Stimulated activated CD8-positive, alpha-beta memory T cell treated with anti-CD3 and anti-CD28 coated beads, Interleukin-15, amount 100 ng/mL, for 4 hours (primary cell): ENCODE measurements around the gene CDON.
"Not testable (repeated sequence)": the region's sequence is repeated elsewhere in the genome, so short reads cannot be mapped to it uniquely, and the experiment has no call there.

Experiments
- DNase-seq, 2 donors: peaks; one replicate each; pipeline ENCODE4 v3.0.0-alpha.2; 2020; ENCODE audit warnings: low read depth in 2 of 2

CDON gene

DNA sequence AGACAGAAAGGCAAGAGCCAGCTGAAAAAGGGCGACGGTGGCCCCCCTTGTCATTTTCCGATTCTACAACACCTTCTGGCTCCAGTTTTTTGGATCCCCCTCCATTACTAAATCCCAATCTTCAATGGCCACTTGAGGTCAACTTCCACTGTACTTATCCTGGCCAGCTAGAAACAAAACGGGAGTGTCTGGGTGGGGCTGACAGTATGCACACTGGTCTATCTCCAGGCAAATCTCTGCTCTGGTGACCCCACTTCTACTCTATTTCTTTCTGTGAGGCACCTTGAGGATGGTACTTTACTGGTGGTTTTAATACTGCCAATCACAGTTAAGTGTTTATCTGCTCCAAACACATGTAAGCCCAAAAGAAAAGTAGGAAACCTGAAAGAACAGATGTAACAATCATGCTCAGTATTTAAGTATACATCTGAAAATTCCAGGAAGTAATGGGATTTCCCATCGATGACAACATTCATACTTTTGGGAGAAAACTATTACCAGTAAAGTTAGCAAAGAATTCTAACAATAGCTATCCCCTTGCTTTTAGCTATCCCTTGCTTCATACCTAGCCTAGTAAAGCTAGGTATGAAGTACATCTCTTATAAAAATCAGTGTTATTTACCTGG is 16.0 kb downstream of the CDON start:
- no peak for DNase-seq

DNA sequence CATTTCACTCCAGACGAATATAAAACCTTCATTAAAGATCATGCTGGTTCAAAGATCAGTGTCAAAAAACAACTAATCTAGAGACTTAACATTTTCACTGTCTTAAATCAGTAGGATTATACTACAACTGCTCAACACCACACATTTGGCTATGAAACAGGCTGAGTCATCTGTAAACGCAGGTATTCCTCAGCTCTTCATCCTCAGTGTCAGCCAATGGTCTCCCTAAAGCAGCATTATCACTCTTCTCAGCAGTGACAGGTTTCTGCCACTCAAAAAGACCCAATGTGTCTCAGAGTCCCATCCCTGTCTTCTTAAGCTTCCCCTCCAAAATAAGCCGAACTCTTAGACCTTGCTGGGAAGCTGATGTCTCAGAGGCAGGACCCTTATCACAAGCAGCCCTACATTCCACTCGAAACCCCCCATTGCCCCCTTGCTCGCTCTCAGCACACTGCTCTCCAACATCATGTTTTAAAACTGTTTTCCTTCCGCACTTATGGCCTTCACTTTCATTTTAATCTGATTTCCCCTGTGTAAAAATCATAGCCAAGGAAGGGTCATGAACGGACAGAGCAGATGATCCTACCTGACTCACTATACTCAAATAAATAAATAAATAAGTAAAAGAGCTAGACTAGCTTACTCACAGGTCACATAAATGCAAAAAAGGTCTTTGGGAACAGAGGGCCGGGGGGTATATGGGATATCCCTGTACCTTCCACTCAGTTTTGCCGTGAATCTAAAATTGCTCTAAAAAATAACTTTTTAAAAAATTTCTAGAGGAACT is 23.0 kb downstream of the CDON start:
- DNase-seq = no peak

DNA sequence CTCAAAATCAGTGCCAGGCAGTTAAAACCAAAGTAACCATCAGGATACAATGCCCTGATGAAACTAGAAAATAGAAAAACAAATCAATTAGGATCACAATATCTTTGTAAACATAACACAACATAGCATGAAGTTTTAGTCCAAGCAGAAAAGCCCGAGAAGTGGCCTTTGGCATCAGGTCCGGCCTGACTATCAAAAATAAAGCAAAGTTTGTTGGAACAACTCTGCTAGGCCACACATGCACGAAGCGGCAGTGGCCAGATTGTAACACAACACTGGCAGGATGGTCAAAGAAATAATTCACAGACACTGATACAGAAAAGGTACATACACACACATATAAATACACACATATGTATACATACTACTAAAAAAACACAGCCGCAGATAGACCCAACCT is 26.9 kb downstream of the CDON start:
- no peak for DNase-seq

DNA sequence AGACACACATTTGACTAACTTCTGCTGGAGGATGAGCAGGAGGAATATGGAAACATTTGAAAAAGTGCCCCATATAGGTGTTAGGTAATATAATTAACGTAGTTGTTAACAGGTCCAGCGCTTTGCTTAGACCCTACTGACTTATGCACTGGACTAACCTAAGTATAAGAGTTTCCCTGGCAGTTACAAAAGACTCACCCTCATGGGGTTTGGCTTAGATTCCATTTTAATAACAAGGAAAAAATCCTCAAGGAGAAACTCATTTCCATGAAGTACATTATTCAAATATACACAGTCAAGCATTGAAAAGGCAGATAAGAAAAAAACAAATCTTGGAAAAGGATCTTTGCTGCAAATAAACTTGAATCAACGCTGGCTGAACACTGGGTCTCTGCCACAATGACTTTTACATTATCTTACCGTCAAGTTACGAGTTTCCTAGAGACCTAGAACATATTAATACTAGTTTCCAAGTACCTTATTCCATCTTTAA is 27.7 kb downstream of the CDON start:
- no peak for DNase-seq

DNA sequence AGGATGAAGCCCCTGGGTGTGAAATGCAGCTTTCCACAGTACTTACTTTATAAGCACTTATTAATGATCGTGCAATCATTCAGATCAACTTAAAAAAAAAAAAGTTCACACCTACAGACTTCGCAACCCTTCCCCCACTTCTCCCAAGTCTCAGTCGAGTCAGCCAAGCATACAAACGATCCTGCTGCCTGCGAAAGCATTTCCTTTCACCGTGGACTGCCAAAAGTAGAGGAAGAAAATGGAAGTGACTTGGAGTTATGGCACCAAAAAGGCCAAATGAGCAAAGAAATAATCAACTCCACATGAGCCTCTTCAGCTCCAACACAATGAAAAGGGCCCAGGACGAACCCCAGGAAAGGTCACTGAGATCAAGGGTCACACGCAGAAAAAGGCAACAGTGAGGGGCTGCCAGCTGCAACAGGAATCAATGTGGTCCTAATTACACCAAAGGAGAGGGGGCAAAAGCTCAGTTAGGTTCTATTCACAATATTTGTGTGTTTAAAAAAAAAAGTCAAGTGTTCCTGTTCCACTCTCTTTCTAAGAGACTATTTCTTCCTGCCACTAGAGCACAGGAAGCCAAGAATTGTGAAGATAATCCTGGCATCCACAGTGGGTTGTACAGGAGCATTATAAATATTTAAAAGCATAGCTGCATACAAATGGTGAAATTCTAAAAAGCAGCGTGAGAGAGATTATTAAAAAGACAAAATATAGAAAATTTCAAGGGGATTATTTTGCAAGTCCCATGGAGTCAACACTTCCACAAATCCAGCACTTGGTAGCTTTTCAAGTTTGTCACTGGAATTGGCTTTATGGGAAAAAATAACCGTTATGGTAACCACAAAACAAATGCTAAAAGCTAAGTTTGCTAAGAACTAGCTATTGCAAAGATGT is 28.4 kb downstream of the CDON start:
- no peak for DNase-seq

DNA sequence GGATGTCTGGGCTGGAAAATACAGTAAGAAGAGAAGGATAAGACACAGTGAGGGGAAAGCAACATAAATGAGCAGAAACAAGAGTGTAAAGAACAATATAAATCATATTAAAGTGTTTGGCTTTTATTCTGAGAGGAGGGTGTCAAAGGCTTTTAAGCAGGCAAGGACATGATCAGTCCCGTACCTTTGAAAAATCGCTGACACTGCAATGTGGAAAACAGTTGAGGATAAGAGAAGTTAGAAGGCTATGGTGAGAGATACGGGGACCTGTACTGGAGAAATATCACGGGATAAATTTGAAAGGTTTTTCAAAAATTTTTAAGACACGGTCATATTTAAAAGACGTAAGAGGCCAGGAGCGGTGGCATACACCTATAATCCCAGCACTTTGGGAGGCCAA is 30.3 kb downstream of the CDON start:
- no peak for DNase-seq

DNA sequence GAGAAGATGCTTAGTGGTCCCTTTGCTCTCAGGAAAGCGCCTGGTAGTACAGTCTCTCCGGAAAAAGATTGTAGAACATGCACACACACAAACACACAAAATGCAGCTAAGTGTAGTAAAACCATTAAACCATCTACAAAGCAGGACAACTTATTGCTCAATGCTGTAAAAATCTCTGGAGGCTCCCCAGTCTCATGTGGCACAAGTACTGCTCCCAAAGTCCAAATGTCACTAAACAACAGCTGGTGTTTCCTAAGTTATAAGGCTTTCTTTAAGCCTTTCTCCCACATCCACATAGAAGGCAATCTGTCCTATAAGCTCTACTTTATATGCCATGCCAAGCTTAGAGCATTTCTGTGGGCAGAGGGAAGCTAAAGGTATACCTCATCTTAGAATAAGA is 32.9 kb downstream of the CDON start:
- no peak for DNase-seq

DNA sequence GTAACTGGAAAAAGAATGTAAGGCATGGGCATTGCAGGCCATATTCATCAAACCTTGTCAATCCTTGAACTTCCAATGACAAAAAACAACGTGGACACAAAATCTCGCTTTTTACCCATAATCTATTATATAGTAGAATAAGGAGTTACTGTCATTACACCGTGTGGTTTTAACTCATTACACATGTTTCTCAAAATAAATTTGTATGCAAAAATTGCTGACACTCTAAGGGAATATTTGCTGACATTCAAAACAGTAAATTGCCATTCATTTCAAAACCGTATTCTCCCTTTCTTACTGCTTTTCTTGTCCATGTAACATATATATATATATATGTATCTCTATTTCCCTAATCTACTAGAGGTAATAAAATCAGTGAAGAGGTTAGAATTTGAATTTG is 33.4 kb downstream of the CDON start:
- DNase-seq = no peak

DNA sequence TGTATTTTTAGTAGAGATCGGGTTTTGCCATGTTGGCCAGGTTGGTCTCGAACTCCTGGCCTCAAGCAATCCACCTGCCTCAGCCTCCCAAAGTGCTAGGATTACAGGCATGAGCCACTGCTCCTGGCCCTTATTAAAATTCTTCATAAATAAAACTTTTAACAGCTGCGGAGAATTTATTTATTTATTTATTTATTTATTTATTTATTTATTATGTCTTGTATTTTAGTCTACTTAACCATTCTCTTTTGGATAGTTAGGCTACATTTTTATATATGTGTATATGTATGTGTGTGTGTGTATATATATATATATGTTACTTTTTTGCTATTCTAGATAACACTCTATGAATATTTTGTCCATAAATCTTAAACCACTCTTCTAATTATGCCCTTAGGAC is 34.1 kb downstream of the CDON start:
- not testable (repeated sequence) for DNase-seq

DNA sequence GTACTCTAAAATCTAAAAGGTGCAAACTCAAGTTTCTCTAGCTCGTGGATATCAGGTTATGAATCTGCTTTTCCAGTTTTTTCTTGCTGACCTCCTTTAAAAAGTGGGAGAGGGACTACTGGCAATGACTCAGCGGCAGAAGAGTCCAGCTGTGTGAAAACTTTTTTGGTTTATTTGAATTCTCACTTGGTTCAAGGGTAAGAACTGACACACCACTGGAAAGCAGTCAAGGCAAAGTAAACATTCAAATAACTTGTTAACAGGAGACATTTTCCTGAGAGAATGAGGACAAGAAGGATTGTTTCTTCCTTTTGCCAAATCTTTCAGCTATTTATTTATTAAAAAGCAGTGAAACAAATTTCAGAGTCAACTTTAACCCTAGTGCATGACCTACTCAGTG is 36.1 kb downstream of the CDON start:
- no peak for DNase-seq

DNA sequence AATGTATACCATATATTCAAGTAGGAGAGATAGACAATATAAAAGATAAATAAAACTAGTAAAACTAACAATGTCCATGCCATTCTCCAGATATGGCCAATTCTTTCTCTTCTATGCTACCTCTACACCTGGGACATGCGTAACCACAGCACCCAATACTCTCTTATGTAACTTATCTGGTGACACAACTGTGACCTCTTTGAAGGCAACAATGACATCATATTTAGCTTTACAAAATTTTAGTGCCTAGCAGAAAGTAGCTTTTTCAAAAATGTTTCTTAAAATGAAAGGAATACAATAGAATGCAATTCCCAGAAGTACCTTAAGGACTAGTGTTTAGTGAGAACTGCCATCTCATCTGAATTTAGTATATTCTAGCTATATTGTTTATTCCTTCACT is 36.8 kb downstream of the CDON start:
- no peak for DNase-seq

DNA sequence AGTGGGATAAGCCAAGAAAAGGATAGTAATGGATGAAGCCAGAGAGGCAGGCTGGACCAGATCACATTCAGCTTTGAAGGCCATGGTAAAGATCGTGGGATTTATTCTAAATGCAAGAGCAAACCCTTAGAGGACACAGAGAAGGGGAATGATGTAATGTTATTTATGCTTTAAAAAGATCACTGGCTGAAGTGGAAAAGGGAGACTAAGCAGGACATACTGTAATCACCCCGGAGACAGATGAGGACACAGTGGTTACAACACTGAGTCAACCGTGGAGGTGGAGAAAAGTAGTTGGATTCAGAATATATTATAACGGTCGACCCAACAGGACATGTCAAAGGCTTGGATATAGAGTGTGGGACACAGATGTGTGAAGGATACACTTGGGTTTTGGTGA is 38.5 kb downstream of the CDON start:
- no peak for DNase-seq

DNA sequence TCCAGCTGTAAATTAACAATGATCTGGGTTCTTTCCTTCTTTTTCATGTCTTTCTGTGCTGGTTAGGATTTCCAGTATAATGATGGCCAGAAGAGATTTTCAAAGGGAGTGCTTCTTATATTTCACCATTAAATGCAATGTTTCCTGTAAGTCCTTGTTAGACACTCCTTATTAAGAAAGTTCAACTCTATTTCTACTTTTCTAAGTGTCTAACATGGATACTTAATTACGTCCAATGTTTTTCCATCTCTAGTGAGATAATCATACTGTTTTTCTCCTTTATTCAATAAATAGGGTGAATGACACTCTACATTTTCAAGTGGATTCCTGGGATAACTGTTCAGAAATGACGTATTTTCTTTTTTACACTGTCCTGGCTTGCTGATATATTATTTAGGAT is 49.8 kb downstream of the CDON start:
- no peak for DNase-seq

DNA sequence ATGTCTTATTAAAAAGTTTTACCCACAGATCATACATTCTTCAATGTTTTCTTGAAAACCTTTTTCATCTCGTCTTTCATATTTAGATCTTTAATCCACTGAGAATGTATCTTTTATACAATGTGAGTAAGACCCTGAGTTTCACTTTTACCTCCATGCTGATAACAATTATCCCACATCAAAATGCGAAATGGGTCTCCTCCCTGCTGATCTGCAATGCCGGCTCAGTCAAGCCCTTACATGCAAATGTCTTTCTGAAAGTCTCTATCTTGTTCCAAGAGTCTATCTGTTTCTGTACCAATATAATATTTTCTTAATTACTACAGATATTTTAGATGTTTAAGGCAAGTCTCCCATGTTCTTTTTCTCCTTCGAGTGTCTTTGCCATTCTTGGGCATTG is 50.9 kb downstream of the CDON start:
- no peak for DNase-seq

DNA sequence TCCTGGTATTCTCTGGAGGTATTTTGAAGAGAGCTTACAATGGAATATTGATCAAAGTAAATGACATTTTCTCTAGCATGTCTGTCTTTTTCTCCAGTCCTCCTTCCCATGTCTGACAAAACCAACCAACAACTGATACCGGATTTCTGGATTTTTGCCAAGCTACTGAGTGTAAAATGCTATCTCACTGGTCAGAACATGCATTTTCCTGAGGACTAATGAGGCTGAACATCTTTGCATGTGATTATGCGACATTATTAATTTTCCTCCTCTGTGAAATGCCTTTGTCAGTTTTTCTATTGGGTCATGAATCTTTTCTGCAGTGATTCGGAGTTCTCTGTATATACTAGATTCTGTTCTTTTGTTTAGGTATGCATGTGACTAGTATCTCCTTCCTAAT is 51.4 kb downstream of the CDON start:
- no peak for DNase-seq

DNA sequence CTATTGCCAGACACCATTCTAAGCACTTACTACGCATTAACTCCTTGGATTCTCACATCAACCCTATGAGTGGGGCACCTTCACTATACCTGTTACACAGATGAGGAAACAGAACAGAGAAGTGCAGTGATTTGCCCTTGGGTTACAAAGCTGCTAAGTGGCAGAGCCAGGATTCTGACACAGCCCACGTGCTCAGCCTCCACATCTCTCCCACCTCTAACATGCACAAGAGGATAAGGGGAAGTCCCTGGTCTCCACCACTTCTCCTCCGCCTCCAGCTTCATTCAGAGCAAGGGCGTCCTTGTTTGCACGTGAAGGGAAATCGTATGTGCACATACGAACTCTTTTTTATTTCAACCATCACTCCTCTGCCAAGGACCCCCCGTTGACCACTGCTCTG is 53.7 kb downstream of the CDON start:
- DNase-seq = no peak

DNA sequence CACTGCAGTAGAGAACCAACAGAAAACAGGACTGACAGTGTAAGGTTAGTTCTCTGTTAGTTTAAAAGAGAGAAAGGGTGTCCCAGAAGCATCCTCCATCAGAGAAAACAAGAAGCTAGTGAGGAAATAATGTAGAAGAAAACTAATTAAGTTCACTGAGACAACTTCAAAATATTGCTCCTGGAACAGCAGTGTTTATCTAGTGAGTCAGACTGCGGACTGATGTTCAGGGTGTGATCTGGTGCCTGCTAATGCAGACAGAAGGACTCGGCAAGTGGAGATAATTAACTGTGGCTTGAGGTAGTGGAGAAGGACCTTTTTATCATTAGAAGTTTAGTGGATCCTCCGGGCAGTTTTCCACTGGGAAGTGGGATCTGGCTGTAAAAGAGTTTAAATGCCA is 55.4 kb downstream of the CDON start:
- DNase-seq = no peak

DNA sequence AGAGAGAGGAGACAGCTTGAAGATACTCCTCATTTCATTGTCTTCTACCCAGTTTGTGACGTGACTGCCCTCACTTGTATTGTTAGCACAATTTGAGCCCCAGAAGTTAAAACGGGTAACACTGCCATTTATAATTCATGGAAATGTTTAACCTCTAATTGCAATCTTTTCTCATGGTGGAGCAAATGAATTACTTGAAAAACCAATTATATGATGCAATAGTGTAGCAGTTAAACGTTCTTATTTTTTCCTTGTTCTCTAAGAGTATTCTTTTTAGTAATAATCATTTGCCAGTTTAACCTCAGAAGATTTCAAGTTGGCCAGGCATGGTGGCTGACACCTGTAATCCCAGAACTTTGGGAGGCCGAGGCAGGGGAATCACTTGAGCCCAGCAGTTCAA is 56.6 kb downstream of the CDON start:
- no peak for DNase-seq

DNA sequence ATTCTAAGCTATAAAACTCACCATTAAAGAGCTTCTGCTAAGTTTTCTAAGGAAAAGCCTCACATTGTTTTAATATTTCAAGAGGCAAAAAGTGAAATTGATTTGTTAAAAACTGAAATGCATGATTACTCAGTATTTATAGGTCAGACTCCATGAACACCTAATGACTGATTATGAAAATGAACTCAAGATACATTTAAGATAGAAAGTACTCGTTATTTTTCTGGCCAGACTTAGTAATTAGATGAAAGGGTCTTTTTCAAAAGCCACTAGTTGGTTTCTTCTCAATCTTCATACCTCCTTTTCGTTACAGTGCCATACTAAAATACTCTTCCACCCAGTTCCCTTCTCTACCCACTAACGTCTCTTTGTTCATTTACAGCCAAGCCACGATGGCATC is 60.5 kb downstream of the CDON start:
- DNase-seq = no peak

DNA sequence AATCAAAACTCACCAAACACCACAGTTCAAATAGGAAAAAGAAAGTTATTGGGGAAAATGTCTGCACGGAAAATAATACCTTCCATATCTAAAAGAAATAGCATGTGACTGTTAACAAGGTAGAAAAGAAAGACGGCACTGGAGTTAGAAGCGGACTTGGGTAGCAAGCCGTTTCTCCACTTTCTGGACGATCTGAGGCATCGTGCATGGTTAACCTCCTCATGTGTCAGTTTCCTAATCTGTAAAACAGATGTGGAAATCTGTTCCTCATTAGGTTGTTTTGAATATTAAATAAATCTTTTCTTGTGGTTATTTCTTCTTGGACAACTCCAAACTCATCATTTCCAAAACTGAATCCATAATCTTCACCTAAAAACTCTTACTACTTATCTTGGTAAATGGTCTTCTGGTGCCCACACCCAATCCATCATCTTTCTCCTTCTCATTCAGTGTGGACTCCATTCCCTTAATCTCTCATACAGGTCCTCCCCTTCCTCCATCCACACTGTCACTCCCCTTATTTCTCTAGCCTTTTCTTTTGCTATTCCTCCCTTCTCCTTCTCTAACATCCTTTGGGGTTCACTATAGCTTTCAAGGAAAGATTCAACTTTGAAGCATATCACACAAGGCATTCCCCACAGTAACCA is 63.3 kb downstream of the CDON start:
- no peak for DNase-seq

DNA sequence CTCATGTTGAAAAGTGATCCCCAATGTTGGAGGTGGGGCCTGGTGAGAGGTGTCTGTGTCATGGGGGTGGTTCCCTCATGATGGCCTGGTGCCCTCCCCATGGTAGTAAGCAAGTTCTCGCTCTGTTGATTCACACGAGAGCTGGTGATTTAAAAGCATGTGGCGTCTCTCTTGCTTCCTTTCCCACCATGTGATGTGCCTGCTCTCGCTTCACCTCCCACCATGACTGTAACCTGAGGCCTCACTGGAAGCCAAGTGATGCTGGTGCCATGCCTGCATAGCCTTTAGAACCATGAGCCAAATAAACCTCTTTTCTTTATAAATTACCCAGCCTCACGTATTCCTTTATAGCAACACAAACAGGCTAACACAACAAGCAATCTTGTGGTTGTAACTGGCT is 64.4 kb downstream of the CDON start:
- DNase-seq = no peak

DNA sequence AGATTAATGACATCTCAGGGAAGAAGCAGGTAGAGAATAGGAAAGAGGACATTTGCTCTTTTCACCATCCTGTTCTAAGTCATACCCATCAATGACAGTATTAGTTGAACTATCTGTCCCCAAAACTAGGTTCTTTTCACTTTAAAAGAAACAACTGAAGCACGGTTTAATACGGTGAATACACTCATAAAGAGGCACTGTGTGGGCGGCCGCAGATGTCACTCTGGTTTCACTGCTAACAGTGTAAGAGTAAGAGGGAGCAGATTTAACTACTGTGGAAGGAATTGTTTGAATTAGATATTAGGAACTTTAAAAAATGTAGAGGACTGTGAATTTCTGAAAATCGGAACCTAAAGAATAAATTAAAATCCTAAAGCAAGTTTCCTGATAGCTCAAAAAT is 67.4 kb downstream of the CDON start:
- no peak for DNase-seq
